OCI-LY7 (cell line): ENCODE data around the gene PEX7. TPM values are rescaled to one million over a fixed set of nuclear protein-coding genes. Genes with fewer than 3 reads are reported as not detected.
"Not testable (repeated sequence)": the region's sequence is repeated elsewhere in the genome, so short reads cannot be mapped to it uniquely, and the experiment has no call there.

ENCODE experiments used
- BruUV-seq: library from RNA; stranded (reverse); fragments of 400-500 nt; replicated peaks from 2 replicates; lab custom pipeline; 2021; lab: Mats Ljungman, UMichigan
- CTCF ChIA-PET: fragments of 300-600 bp; sonication (Branson Sonifier 250); formaldehyde crosslinking; loops from one replicate; lab custom pipeline; 2022; ENCODE audit warnings: antibody characterized with exemption; ENCODE audit not compliant: unreplicated experiment; lab: Charles Lee
- POLR2A ChIA-PET: fragments of 300-600 bp; sonication (Branson Sonifier 250); formaldehyde crosslinking; loops from one replicate; lab custom pipeline; 2022; ENCODE audit warnings: antibody characterized with exemption; lab: Charles Lee
- DNase-seq: peaks from one replicate; pipeline ENCODE4 v3.0.0-alpha.2; 2015; ENCODE audit warnings: low spot score
- H2AFZ ChIP-seq: fragments of 200-600 bp; sonication (generic), shearing (Covaris generic); 2 replicates; pipeline ENCODE4 v1.6.1; 2014; ENCODE audit warnings: mild to moderate bottlenecking, antibody characterized with exemption, low read length, moderate library complexity
- H3K27ac ChIP-seq: fragments of 200-600 bp; sonication (generic); 2 replicates; pipeline ENCODE4 v1.5.1; 2014; ENCODE audit warnings: mixed run types, low read depth, mild to moderate bottlenecking, moderate library complexity, low read length, inconsistent platforms; ENCODE audit not compliant: poor library complexity, severe bottlenecking
- H3K36me3 ChIP-seq: fragments of 200-600 bp; sonication (generic); 2 replicates; pipeline ENCODE4 v1.6.1; 2014; ENCODE audit warnings: mild to moderate bottlenecking, antibody characterized with exemption, low read length, moderate library complexity, mixed read lengths; ENCODE audit not compliant: insufficient read depth
- H3K4me1 ChIP-seq: fragments of 200-600 bp; sonication (generic); 2 replicates; pipeline ENCODE4 v1.5.1; 2014; ENCODE audit warnings: mild to moderate bottlenecking, low read length; ENCODE audit not compliant: insufficient read depth, poor library complexity, severe bottlenecking
- H3K4me2 ChIP-seq: fragments of 200-600 bp; sonication (generic); 2 replicates; pipeline ENCODE4 v1.6.1; 2014; ENCODE audit warnings: mild to moderate bottlenecking, low read length
- H3K4me3 ChIP-seq: fragments of 200-600 bp; sonication (generic); 2 replicates; pipeline ENCODE4 v1.5.1; 2014; ENCODE audit warnings: mild to moderate bottlenecking, low read depth, low read length; ENCODE audit not compliant: poor library complexity, severe bottlenecking
- H3K79me2 ChIP-seq: fragments of 200-600 bp; sonication (generic); 2 replicates; pipeline ENCODE4 v1.6.1; 2016; ENCODE audit warnings: low read depth, mild to moderate bottlenecking, low read length, moderate library complexity, mixed read lengths; ENCODE audit not compliant: insufficient read depth
- H3K9me2 ChIP-seq: fragments of 200-600 bp; sonication (generic); 2 replicates; pipeline ENCODE4 v1.6.1; 2016; ENCODE audit warnings: mild to moderate bottlenecking, low read length, mixed read lengths; ENCODE audit not compliant: insufficient read depth
- H3K9me3 ChIP-seq: fragments of 200-600 bp; sonication (generic); 2 replicates; pipeline ENCODE4 v1.6.1; 2014; ENCODE audit warnings: mild to moderate bottlenecking, mixed run types, low read length, mixed read lengths
- H4K20me1 ChIP-seq: fragments of 200-600 bp; sonication (generic); 2 replicates; pipeline ENCODE4 v1.6.1; 2014; ENCODE audit warnings: mild to moderate bottlenecking, antibody characterized with exemption, low read length, moderate library complexity, mixed read lengths; ENCODE audit not compliant: insufficient read depth
- EZH2phosphoT487 ChIP-seq: fragments of 200-600 bp; sonication (generic); IDR thresholded peaks from 2 replicates; pipeline ENCODE4 v1.6.1; 2018; ENCODE audit warnings: low read depth, borderline replicate concordance, mild to moderate bottlenecking, mixed run types, antibody characterized with exemption, low read length, moderate library complexity, mixed read lengths
- intact Hi-C: fragments of 100-400 bp; cut with micrococcal nuclease; formaldehyde crosslinking; loops from one replicate; pipeline ENCODE4 v1.10.0; 2022; ENCODE audit not compliant: unreplicated experiment
- total RNA-seq, 2 experiments: library from RNA; depleted of rRNA in 1 of 2; stranded (reverse); fragments of >200 nt in 1 of 2; shearing (Covaris generic) in 1 of 2; gene quantifications; 2 replicates each; pipeline ENCODE4 v1.2.3, GENCODE V29; 2014 to 2022
- TF ChIP-seq, protein P1 (sequence below): fragments of 200-600 bp; sonication (generic); conservative IDR thresholded peaks from 2 replicates; pipeline ENCODE4 v1.5.1; 2014; ENCODE audit warnings: mild to moderate bottlenecking, antibody characterized with exemption, low read length, moderate library complexity, mixed read lengths

PEX7 gene
- total RNA-seq, 2 experiments from 2014 or later = 5.8 to 8.4 TPM

GRCh38 chr6:136846046-136846445 is 23.7 kb downstream of the PEX7 start:
- no peak overlapping the region for H3K27ac ChIP-seq
- no peaks in the 10 kb centered on the region for H3K36me3 ChIP-seq
- intact Hi-C loops = no loop called here
- H3K79me2 ChIP-seq = no peaks in the 10 kb centered on the region
- H3K9me3 ChIP-seq = no peaks in the 10 kb centered on the region
- CTCF ChIA-PET = no interaction called here
- no peak overlapping the region for H2AFZ ChIP-seq
- H3K9me2 ChIP-seq = no peaks in the 10 kb centered on the region
- H4K20me1 ChIP-seq = no peaks in the 10 kb centered on the region
- no peaks in the 10 kb centered on the region for H3K4me1 ChIP-seq
- no peak for TF ChIP-seq EZH2phosphoT487
- TF ChIP-seq, protein P1, sequence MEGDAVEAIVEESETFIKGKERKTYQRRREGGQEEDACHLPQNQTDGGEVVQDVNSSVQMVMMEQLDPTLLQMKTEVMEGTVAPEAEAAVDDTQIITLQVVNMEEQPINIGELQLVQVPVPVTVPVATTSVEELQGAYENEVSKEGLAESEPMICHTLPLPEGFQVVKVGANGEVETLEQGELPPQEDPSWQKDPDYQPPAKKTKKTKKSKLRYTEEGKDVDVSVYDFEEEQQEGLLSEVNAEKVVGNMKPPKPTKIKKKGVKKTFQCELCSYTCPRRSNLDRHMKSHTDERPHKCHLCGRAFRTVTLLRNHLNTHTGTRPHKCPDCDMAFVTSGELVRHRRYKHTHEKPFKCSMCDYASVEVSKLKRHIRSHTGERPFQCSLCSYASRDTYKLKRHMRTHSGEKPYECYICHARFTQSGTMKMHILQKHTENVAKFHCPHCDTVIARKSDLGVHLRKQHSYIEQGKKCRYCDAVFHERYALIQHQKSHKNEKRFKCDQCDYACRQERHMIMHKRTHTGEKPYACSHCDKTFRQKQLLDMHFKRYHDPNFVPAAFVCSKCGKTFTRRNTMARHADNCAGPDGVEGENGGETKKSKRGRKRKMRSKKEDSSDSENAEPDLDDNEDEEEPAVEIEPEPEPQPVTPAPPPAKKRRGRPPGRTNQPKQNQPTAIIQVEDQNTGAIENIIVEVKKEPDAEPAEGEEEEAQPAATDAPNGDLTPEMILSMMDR = peak; percentile 81
- POLR2A ChIA-PET = interaction anchor here (1.1 to 1.2 kb wide), 2 partner anchors 17 to 19 kb away, joined by 3 to 4 read pairs; no protein-coding TSS in a partner anchor
- BruUV-seq = no TSS peak
- H3K4me3 ChIP-seq = no peak overlapping the region
- no peak overlapping the region for H3K4me2 ChIP-seq
- peak; percentile 60 for DNase-seq

- DNase-seq, H3K79me2 ChIP-seq, H2AFZ ChIP-seq, H3K36me3 ChIP-seq, H4K20me1 ChIP-seq, H3K4me1 ChIP-seq, H3K27ac ChIP-seq, H3K9me2 ChIP-seq, intact Hi-C loops, H3K4me2 ChIP-seq, BruUV-seq, H3K9me3 ChIP-seq, CTCF ChIA-PET, H3K4me3 ChIP-seq: not testable (repeated sequence)
- POLR2A ChIA-PET = interaction anchor here (1.2 kb wide), 1 partner anchor 20 kb away, joined by 4 read pairs; no protein-coding TSS in a partner anchor
Observed at GRCh38 chr6:136846477-136846876, 24.1 kb downstream of the PEX7 start.

GRCh38 chr6:136849979-136850563 is 27.7 kb downstream of the PEX7 start:
- H3K36me3 ChIP-seq, POLR2A ChIA-PET, H3K4me3 ChIP-seq, DNase-seq, BruUV-seq, H4K20me1 ChIP-seq, CTCF ChIA-PET, H3K27ac ChIP-seq, H3K9me2 ChIP-seq, H3K9me3 ChIP-seq, intact Hi-C loops, H2AFZ ChIP-seq, H3K4me1 ChIP-seq, H3K79me2 ChIP-seq, H3K4me2 ChIP-seq: not testable (repeated sequence)
